GM19328 (cell line): ENCODE data around the gene SLIT3.

Experiments used
- ATAC-seq: cut with Tn5 transposase; IDR thresholded peaks from one replicate; pipeline ENCODE4 v1.9.1; 2021; ENCODE audit warnings: mild to moderate bottlenecking, moderate library complexity; ENCODE audit not compliant: unreplicated experiment

SLIT3 gene

GRCh38 chr5:168790671-168791250, 510.2 kb downstream of the SLIT3 start:
- no peak for ATAC-seq

GRCh38 chr5:168790002-168790635, 510.8 kb downstream of the SLIT3 start:
- no peak for ATAC-seq

- ATAC-seq = no peak
These were observed 512.2 kb downstream of the SLIT3 start for GRCh38 chr5:168788786-168789185.

GRCh38 chr5:168788107-168788506, 512.8 kb downstream of the SLIT3 start:
- no peak for ATAC-seq

- no peak for ATAC-seq
These were observed 514.8 kb downstream of the SLIT3 start for GRCh38 chr5:168786147-168786546.

GRCh38 chr5:168784454-168784853, 516.5 kb downstream of the SLIT3 start:
- ATAC-seq = no peak

GRCh38 chr5:168781941-168782571, 518.9 kb downstream of the SLIT3 start:
- no peak for ATAC-seq

GRCh38 chr5:168780888-168781287, 520.1 kb downstream of the SLIT3 start:
- ATAC-seq = no peak

- ATAC-seq = no peak
These were observed 521.6 kb downstream of the SLIT3 start for GRCh38 chr5:168779333-168779732.

- no peak for ATAC-seq
These were observed 522.4 kb downstream of the SLIT3 start for GRCh38 chr5:168778536-168778935.

- ATAC-seq = no peak
These were observed 523.3 kb downstream of the SLIT3 start for GRCh38 chr5:168777651-168778050.

GRCh38 chr5:168776070-168776469, 524.9 kb downstream of the SLIT3 start:
- no peak for ATAC-seq

GRCh38 chr5:168773226-168773625, 527.7 kb downstream of the SLIT3 start:
- no peak for ATAC-seq

- ATAC-seq = no peak
These were observed 528.5 kb downstream of the SLIT3 start for GRCh38 chr5:168772316-168772961.

- ATAC-seq = no peak
These were observed 529.3 kb downstream of the SLIT3 start for GRCh38 chr5:168771678-168772077.

GRCh38 chr5:168770996-168771395, 529.9 kb downstream of the SLIT3 start:
- no peak for ATAC-seq

GRCh38 chr5:168770036-168770498, 530.9 kb downstream of the SLIT3 start:
- ATAC-seq = no peak

GRCh38 chr5:168768172-168768571, 532.8 kb downstream of the SLIT3 start:
- ATAC-seq = no peak

- ATAC-seq = no peak
These were observed 534.6 kb downstream of the SLIT3 start for GRCh38 chr5:168766426-168766700.

GRCh38 chr5:168765551-168766425, 535.2 kb downstream of the SLIT3 start:
- no peak for ATAC-seq

- ATAC-seq = no peak
These were observed 535.8 kb downstream of the SLIT3 start for GRCh38 chr5:168765086-168765550.
